WTC11 (cell line): ENCODE data around the gene SPTBN4. TPM values are rescaled to one million over a fixed set of nuclear protein-coding genes. Genes with fewer than 3 reads are reported as not detected.

Source experiments
- ATAC-seq: fragments of 200-7000 bp; cut with Tn5 transposase; 2 replicates; pipeline ENCODE4 v1.10.0; 2021; ENCODE audit warnings: mild to moderate bottlenecking, moderate library complexity
- CTCF ChIA-PET: fragments of 300-600 bp; sonication (Branson Sonifier 250); formaldehyde crosslinking; loops from one replicate; lab custom pipeline; 2021; ENCODE audit warnings: antibody characterized with exemption; lab: Charles Lee
- POLR2A ChIA-PET: fragments of 350-600 bp; sonication (Branson Sonifier 250); formaldehyde crosslinking; loops from one replicate; lab custom pipeline; 2021; ENCODE audit warnings: antibody characterized with exemption; lab: Charles Lee
- DNase-seq: peaks from one replicate; pipeline ENCODE4 v3.0.0; 2021; ENCODE audit warnings: low spot score
- H3K27ac Mint-ChIP-seq: 2 replicates; pipeline ENCODE4 v1.8.0; 2021; ENCODE audit warnings: mixed read lengths
- H3K27me3 Mint-ChIP-seq: 2 replicates; pipeline ENCODE4 v1.8.0; 2021; ENCODE audit warnings: low read depth, mild to moderate bottlenecking, moderate library complexity, mixed read lengths
- H3K36me3 Mint-ChIP-seq: 2 replicates; pipeline ENCODE4 v1.8.0; 2021; ENCODE audit warnings: mixed read lengths
- H3K4me1 Mint-ChIP-seq: 2 replicates; pipeline ENCODE4 v1.8.0; 2022; ENCODE audit warnings: mixed read lengths
- H3K4me3 Mint-ChIP-seq: 2 replicates; pipeline ENCODE4 v1.8.0; 2021; ENCODE audit warnings: mild to moderate bottlenecking, moderate library complexity, mixed read lengths
- H3K9me3 Mint-ChIP-seq: 2 replicates; pipeline ENCODE4 v1.8.0; 2021; ENCODE audit warnings: mixed read lengths
- CDX4 ChIP-seq: fragments of 250-450 bp; sonication (Bioruptor Pico); IDR thresholded peaks from 2 replicates; pipeline ENCODE4 v1.9.0; 2021; ENCODE audit warnings: moderate library complexity, mild to moderate bottlenecking, inconsistent platforms, borderline replicate concordance
- EMX1 ChIP-seq: fragments of 250-450 bp; sonication (Bioruptor Pico); IDR thresholded peaks from 2 replicates; pipeline ENCODE4 v1.8.0; 2021; ENCODE audit warnings: mild to moderate bottlenecking
- FOXP4 ChIP-seq: sonication (generic); formaldehyde crosslinking; IDR thresholded peaks from 2 replicates; pipeline ENCODE4 v1.8.0; 2022; ENCODE audit warnings: mild to moderate bottlenecking, missing genetic modification reagents
- HMGA2 ChIP-seq: fragments of 250-450 bp; sonication (Bioruptor Pico); IDR thresholded peaks from 2 replicates; pipeline ENCODE4 v1.4.0; 2021; ENCODE audit warnings: mild to moderate bottlenecking, moderate library complexity
- JAZF1 ChIP-seq: fragments of 250-450 bp; sonication (Bioruptor Pico); IDR thresholded peaks from 2 replicates; pipeline ENCODE4 v1.9.0; 2021; ENCODE audit warnings: moderate library complexity, mild to moderate bottlenecking, inconsistent platforms
- MAX ChIP-seq: sonication (generic); formaldehyde crosslinking; IDR thresholded peaks from 2 replicates; pipeline ENCODE4 v1.8.0; 2022; ENCODE audit warnings: mild to moderate bottlenecking, missing genetic modification reagents
- RELA ChIP-seq: sonication (generic); formaldehyde crosslinking; IDR thresholded peaks from 2 replicates; pipeline ENCODE4 v1.8.1; 2022; ENCODE audit warnings: missing genetic modification reagents, mild to moderate bottlenecking, borderline replicate concordance
- SOX15 ChIP-seq: fragments of 250-450 bp; sonication (Bioruptor Pico); IDR thresholded peaks from 2 replicates; pipeline ENCODE4 v1.9.0; 2021; ENCODE audit warnings: mild to moderate bottlenecking
- TEAD1 ChIP-seq: sonication (generic); formaldehyde crosslinking; IDR thresholded peaks from 2 replicates; pipeline ENCODE4 v1.8.0; 2022; ENCODE audit warnings: mild to moderate bottlenecking, missing genetic modification reagents
- TEAD4 ChIP-seq: sonication (generic); formaldehyde crosslinking; IDR thresholded peaks from 2 replicates; pipeline ENCODE4 v1.8.0; 2022; ENCODE audit warnings: mild to moderate bottlenecking, missing genetic modification reagents
- TP53 ChIP-seq: sonication (generic); formaldehyde crosslinking; IDR thresholded peaks from 2 replicates; pipeline ENCODE4 v1.8.1; 2023; ENCODE audit warnings: mild to moderate bottlenecking, missing genetic modification reagents
- ZBTB43 ChIP-seq: sonication (generic); formaldehyde crosslinking; IDR thresholded peaks from 2 replicates; pipeline ENCODE4 v1.8.1; 2023; ENCODE audit warnings: mild to moderate bottlenecking, missing genetic modification reagents
- ZNF121 ChIP-seq: sonication (generic); formaldehyde crosslinking; IDR thresholded peaks from 2 replicates; pipeline ENCODE4 v1.8.0; 2023; ENCODE audit warnings: missing genetic modification reagents
- ZNF219 ChIP-seq: sonication (generic); formaldehyde crosslinking; IDR thresholded peaks from 2 replicates; pipeline ENCODE4 v1.8.0; 2023; ENCODE audit warnings: missing genetic modification reagents, mild to moderate bottlenecking, borderline replicate concordance
- ZNF263 ChIP-seq: sonication (generic); formaldehyde crosslinking; IDR thresholded peaks from 2 replicates; pipeline ENCODE4 v1.8.1; 2022; ENCODE audit warnings: low read depth, mild to moderate bottlenecking, moderate library complexity, missing genetic modification reagents
- ZNF532 ChIP-seq: fragments of 250-450 bp; sonication (Bioruptor Pico); IDR thresholded peaks from 2 replicates; pipeline ENCODE4 v1.9.0; 2021; ENCODE audit warnings: mild to moderate bottlenecking, borderline replicate concordance
- total RNA-seq: library from RNA; stranded (reverse); gene quantifications from 3 replicates; pipeline ENCODE4 v1.2.3, GENCODE V29; 2021
- TF ChIP-seq, protein P1 (sequence below): sonication (generic); formaldehyde crosslinking; IDR thresholded peaks from 2 replicates; pipeline ENCODE4 v1.8.1; 2023; ENCODE audit warnings: mild to moderate bottlenecking, missing genetic modification reagents
- TF ChIP-seq, protein P2 (sequence below): sonication (generic); formaldehyde crosslinking; IDR thresholded peaks from 2 replicates; pipeline ENCODE4 v1.8.0; 2022; ENCODE audit warnings: mild to moderate bottlenecking, missing genetic modification reagents

The SPTBN4 gene
- total RNA-seq, 1 experiment from 2014 or later: 2.8 TPM

GRCh38 chr19:40622773-40623075 lies 155.9 kb downstream of the SPTBN4 start:
- POLR2A ChIA-PET: no interaction called here
- CTCF ChIA-PET: interaction anchor here (0.9 to 3.9 kb wide), 12 partner anchors 8 to 184 kb away, joined by 3 to 50 read pairs (median 6); partner anchors contain the start of gene LTBP4
- no peaks in the 10 kb centered on the region for H3K9me3 Mint-ChIP-seq
- TF ChIP-seq RELA (CRISPR knock-in tag) (no peak), CDX4 (no peak), SOX15 (CRISPR knock-in tag) (no peak), EMX1 (CRISPR knock-in tag) (no peak), ZNF532 (CRISPR knock-in tag) (no peak), JAZF1 (CRISPR knock-in tag) (no peak), ZNF263 (CRISPR knock-in tag) (no peak)
- TF ChIP-seq, protein P1, sequence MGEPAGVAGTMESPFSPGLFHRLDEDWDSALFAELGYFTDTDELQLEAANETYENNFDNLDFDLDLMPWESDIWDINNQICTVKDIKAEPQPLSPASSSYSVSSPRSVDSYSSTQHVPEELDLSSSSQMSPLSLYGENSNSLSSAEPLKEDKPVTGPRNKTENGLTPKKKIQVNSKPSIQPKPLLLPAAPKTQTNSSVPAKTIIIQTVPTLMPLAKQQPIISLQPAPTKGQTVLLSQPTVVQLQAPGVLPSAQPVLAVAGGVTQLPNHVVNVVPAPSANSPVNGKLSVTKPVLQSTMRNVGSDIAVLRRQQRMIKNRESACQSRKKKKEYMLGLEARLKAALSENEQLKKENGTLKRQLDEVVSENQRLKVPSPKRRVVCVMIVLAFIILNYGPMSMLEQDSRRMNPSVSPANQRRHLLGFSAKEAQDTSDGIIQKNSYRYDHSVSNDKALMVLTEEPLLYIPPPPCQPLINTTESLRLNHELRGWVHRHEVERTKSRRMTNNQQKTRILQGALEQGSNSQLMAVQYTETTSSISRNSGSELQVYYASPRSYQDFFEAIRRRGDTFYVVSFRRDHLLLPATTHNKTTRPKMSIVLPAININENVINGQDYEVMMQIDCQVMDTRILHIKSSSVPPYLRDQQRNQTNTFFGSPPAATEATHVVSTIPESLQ (CRISPR knock-in tag): no peak
- TF ChIP-seq, protein P2, sequence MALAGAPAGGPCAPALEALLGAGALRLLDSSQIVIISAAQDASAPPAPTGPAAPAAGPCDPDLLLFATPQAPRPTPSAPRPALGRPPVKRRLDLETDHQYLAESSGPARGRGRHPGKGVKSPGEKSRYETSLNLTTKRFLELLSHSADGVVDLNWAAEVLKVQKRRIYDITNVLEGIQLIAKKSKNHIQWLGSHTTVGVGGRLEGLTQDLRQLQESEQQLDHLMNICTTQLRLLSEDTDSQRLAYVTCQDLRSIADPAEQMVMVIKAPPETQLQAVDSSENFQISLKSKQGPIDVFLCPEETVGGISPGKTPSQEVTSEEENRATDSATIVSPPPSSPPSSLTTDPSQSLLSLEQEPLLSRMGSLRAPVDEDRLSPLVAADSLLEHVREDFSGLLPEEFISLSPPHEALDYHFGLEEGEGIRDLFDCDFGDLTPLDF (CRISPR knock-in tag): no peak
- DNase-seq (no peak), ATAC-seq (no peak)
- peaks cover 19% of the 10 kb centered on the region for H3K4me1 Mint-ChIP-seq
- H3K36me3 Mint-ChIP-seq: peaks cover 42% of the 10 kb centered on the region
- no peak overlapping the region for H3K27ac Mint-ChIP-seq
- H3K4me3 Mint-ChIP-seq: peak overlapping the region; percentile 24; the same call in 1 of the 2 replicates
- no peaks in the 10 kb centered on the region; the same call in 1 of the 2 replicates for H3K27me3 Mint-ChIP-seq

DNA sequence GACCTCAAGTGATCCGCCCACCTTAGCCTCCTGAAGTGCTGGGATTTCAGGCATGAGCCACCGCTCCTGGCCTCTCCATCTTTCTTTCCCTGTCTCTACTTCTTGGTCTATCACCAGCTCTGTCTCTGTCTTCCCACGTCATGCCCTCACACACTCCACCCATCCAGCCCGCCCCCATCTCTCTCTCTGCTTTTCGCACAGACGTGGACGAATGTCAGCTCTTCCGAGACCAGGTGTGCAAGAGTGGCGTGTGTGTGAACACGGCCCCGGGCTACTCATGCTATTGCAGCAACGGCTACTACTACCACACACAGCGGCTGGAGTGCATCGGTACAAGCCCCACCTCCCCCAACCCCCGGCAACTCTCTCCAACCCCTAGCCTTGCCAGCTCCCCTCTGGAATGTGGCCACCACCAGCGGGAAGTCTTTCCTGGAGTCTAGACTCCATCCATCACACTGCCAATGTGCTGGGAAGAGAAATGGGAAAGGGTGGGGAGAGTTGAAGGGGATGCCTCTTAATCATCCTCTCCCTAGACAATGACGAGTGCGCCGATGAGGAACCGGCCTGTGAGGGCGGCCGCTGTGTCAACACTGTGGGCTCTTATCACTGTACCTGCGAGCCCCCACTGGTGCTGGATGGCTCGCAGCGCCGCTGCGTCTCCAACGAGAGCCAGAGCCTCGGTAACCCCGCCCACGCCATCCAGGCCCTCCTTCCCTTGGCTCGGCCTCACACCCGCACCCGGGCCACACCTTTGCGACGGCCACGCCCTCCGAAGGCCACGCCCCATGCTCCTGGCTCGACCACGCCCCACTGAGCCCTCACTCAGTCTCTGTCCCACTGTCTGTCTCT lies 156.8 kb downstream of the SPTBN4 start:
- CTCF ChIA-PET: interaction anchor here (0.6 to 3.9 kb wide), 20 partner anchors 9 to 197 kb away, joined by 3 to 50 read pairs (median 3); partner anchors contain the start of genes BLVRB, LTBP4 and SERTAD1
- Mint-ChIP-seq H3K27ac (peak overlapping the region; percentile 93), H3K4me1 (peaks cover 19% of the 10 kb centered on the region), H3K36me3 (peaks cover 43% of the 10 kb centered on the region), H3K4me3 (peak overlapping the region; percentile 55), H3K27me3 (no peaks in the 10 kb centered on the region; the same call in 1 of the 2 replicates), H3K9me3 (no peaks in the 10 kb centered on the region)
- ATAC-seq: peak; percentile 92
- DNase-seq: peak; percentile 98
- POLR2A ChIA-PET: interaction anchor here (0.6 to 1.6 kb wide), 3 partner anchors 11 to 136 kb away, joined by 3 to 8 read pairs (median 5); no protein-coding TSS in a partner anchor
- no peak for TF ChIP-seq ZNF219 (CRISPR knock-in tag)
- TF ChIP-seq HMGA2 (CRISPR knock-in tag): no peak
- 0 out of 2 replicates have a peak, but pooled peaks have one; percentile 59 for TF ChIP-seq TEAD4 (CRISPR knock-in tag)
- TF ChIP-seq ZNF121: no peak
- TF ChIP-seq FOXP4 (CRISPR knock-in tag): no peak
- TF ChIP-seq MAX (CRISPR knock-in tag): peak; percentile 42; the same call in 1 of the 2 replicates
- TF ChIP-seq TEAD1: peak; percentile 68; the same call in 1 of the 2 replicates
- TF ChIP-seq TP53: no peak
- TF ChIP-seq ZBTB43 (CRISPR knock-in tag): peak; percentile 77; the same call in 1 of the 2 replicates
